VCaP (cell line): ENCODE results near the gene VAV1.
"Not testable (repeated sequence)": the region's sequence is repeated elsewhere in the genome, so short reads cannot be mapped to it uniquely, and the experiment has no call there.

ENCODE experiments used
- H3K27ac ChIP-seq: fragments of 450-650 bp; 2 replicates; pipeline ENCODE4 v1.5.1; 2017
- CTCF ChIP-seq: fragments of 450-650 bp; conservative IDR thresholded peaks from 2 replicates; pipeline ENCODE4 v1.5.1; 2017; ENCODE audit warnings: mild to moderate bottlenecking, moderate library complexity

VAV1 gene

GRCh38 chr19:6828698-6829633, 56.5 kb downstream of the VAV1 start:
- no peak overlapping the region for H3K27ac ChIP-seq
- TF ChIP-seq CTCF = no peak

GRCh38 chr19:6829829-6830228, 57.3 kb downstream of the VAV1 start:
- H3K27ac ChIP-seq = not testable (repeated sequence)

GRCh38 chr19:6831084-6831483, 58.6 kb downstream of the VAV1 start:
- H3K27ac ChIP-seq = not testable (repeated sequence)

- H3K27ac ChIP-seq = no peak overlapping the region
- no peak for TF ChIP-seq CTCF
Observed at GRCh38 chr19:6832412-6832811, 59.9 kb downstream of the VAV1 start.

GRCh38 chr19:6833166-6833790, 60.8 kb downstream of the VAV1 start:
- no peak for TF ChIP-seq CTCF
- no peak overlapping the region for H3K27ac ChIP-seq

- no peak overlapping the region for H3K27ac ChIP-seq
- no peak for TF ChIP-seq CTCF
Observed at GRCh38 chr19:6834433-6834832, 61.9 kb downstream of the VAV1 start.

GRCh38 chr19:6835501-6835900, 63.0 kb downstream of the VAV1 start:
- no peak for TF ChIP-seq CTCF

GRCh38 chr19:6837525-6837924, 65.0 kb downstream of the VAV1 start:
- no peak overlapping the region for H3K27ac ChIP-seq
- no peak for TF ChIP-seq CTCF

More at GRCh38 chr19:6835501-6835900, 63.0 kb downstream of the VAV1 start:
- no peak overlapping the region for H3K27ac ChIP-seq
